Duodenal mucosa (tissue), 2 donors: ENCODE measurements around the gene YEATS4.
A peak's percentile ranks its signal among the peaks of the same experiment; 100 is the strongest.

Experiments used
- H3K27ac ChIP-seq: one replicate; pipeline ENCODE4 v1.7.0; 2013; ENCODE audit warnings: low read depth, low read length
- H3K27me3 ChIP-seq, 2 donors: one replicate each; pipeline ENCODE4 v1.7.0; 2013; ENCODE audit warnings: low read length in 2 of 2, control low read depth in 1 of 2; ENCODE audit not compliant: insufficient read depth in 2 of 2, control insufficient read depth in 1 of 2
- H3K36me3 ChIP-seq, 2 donors: one replicate each; pipeline ENCODE4 v1.7.0; 2013; ENCODE audit warnings: low read length in 2 of 2, control low read depth in 1 of 2; ENCODE audit not compliant: insufficient read depth in 2 of 2, control insufficient read depth in 1 of 2
- H3K4me1 ChIP-seq, 2 donors: one replicate each; pipeline ENCODE4 v1.7.0; 2013; ENCODE audit warnings: low read length in 2 of 2, control low read depth in 1 of 2; ENCODE audit not compliant: insufficient read depth in 2 of 2, control insufficient read depth in 1 of 2
- H3K4me3 ChIP-seq, 2 donors: one replicate each; pipeline ENCODE4 v1.7.0; 2013; ENCODE audit warnings: low read length in 2 of 2, low read depth in 1 of 2
- H3K9ac ChIP-seq, 2 donors: one replicate each; pipeline ENCODE4 v1.7.0; 2013; ENCODE audit warnings: low read length in 2 of 2, low read depth in 1 of 2
- H3K9me3 ChIP-seq, 2 donors: one replicate each; pipeline ENCODE4 v1.7.0; 2013; ENCODE audit warnings: low read length in 2 of 2, control low read depth in 1 of 2; ENCODE audit not compliant: control insufficient read depth in 1 of 2

Gene YEATS4

GRCh38 chr12:69351462-69352236 is 7.9 kb upstream of the YEATS4 start:
- H3K4me3 ChIP-seq, result no peak overlapping the region

DNA sequence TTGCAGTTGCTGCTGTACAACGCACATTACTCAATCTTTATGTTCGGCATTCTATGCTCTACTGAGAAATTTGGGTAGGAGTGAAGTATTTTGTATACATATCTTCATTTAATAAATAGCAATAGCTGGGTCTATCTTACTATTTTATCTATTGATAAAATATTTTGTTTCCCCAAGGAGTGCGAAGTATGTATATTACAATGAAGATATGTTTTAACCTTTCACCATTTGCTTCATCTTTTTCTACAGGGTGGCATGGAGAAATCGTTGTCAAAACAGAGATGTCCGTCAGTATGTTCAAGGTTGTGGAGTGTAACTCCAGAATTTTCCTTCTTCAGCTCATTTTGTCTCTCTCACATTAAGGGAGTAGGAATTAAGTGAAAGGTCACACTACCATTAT is 6.6 kb upstream of the YEATS4 start:
- Histone ChIP-seq H3K4me1 (peaks cover 0 to 4% of the 10 kb centered on the region in 2 donors), H3K27me3 (no peaks in the 10 kb centered on the region), H3K27ac (no peak overlapping the region), H3K4me3 (no peak overlapping the region), H3K9me3 (no peaks in the 10 kb centered on the region), H3K9ac (no peak overlapping the region), H3K36me3 (no peaks in the 10 kb centered on the region)

More at GRCh38 chr12:69351462-69352236, 7.9 kb upstream of the YEATS4 start:
- no peaks in the 10 kb centered on the region for H3K4me1 ChIP-seq
- H3K36me3 ChIP-seq, result no peaks in the 10 kb centered on the region
- H3K27ac ChIP-seq, result no peak overlapping the region
- no peak overlapping the region for H3K9ac ChIP-seq
- H3K9me3 ChIP-seq, result no peaks in the 10 kb centered on the region
- no peaks in the 10 kb centered on the region for H3K27me3 ChIP-seq

DNA sequence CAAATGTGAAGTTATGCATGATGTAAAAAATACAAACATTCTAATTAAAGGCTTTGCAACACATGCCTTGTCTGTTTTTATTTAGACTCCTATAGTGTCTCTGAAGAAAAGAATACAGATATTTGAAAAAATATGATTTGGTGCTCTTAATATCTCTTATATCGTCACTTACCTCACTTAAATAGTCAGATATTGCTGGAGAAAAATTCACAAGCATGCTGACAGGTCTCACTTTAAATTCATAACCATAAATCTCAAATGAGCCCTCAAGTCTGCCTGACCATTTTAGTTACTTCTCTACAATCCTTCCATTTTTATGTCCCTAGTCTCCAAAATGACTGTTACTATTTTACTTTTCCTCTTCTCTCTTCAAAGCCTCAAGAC is 5.4 kb upstream of the YEATS4 start:
- Histone ChIP-seq H3K27me3 (no peaks in the 10 kb centered on the region), H3K4me3 (no peak overlapping the region), H3K27ac (no peak overlapping the region), H3K4me1 (peaks cover 0 to 10% of the 10 kb centered on the region in 2 donors), H3K36me3 (no peaks in the 10 kb centered on the region), H3K9ac (no peak overlapping the region), H3K9me3 (no peaks in the 10 kb centered on the region)

GRCh38 chr12:69354556-69355187 is 4.9 kb upstream of the YEATS4 start:
- no peak overlapping the region for H3K4me3 ChIP-seq
- peaks cover 0 to 11% of the 10 kb centered on the region in 2 donors for H3K4me1 ChIP-seq
- no peaks in the 10 kb centered on the region for H3K9me3 ChIP-seq
- H3K27ac ChIP-seq, result no peak overlapping the region
- no peak overlapping the region for H3K9ac ChIP-seq
- H3K36me3 ChIP-seq, result no peaks in the 10 kb centered on the region
- no peaks in the 10 kb centered on the region for H3K27me3 ChIP-seq

DNA sequence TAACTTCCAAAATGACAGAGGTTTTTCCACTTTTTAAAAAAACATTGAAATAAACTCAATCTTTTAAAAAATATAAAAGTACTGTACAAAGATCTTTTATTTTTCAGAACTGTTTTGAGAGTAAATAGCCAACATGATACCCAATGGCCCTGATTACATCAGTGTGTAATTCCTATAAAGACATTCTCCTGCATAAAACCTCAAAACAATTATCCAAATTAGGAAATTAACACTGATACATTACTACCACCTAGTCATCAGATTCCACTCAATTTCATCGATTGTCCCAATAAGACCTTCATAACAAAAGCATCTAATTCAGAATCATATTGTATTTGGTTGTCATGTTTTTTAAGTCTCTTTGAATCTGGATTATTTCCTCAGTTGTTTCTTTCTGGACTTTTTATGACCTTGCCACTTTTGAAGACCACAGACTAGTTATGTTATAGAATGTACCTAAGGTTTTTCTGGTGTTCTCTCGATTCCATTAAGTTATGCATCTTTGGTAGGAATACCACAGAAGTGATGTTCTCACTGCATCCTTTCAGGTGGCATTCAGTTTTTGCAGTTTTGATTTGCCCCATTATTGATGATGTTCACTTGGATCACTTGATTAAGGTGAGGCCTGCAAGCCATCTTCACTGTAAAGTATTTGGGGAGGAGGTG is 4.0 kb upstream of the YEATS4 start:
- no peak overlapping the region for H3K27ac ChIP-seq
- H3K4me1 ChIP-seq, result peaks cover 5 to 11% of the 10 kb centered on the region in 2 donors
- H3K4me3 ChIP-seq, result no peak overlapping the region
- no peaks in the 10 kb centered on the region for H3K9me3 ChIP-seq
- no peaks in the 10 kb centered on the region for H3K27me3 ChIP-seq
- H3K9ac ChIP-seq, result no peak overlapping the region
- H3K36me3 ChIP-seq, result no peaks in the 10 kb centered on the region

DNA sequence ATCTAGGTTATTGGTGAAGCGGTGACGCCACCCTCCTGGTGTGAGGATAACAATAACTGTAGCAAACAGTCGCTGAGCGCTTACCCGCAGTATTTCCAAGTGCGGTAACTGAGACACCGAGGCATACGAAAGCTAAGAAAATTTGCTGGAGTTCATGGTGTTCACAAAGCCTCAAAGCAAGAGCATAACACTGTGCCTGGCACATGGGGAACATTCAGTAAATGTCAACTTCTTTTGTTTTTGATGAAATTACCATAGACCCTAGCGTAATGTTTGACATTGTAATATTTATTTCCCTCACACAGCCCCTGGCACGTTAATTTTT is 767 bp downstream of the YEATS4 start:
- Histone ChIP-seq H3K9ac (peak overlapping the region; percentile 63 to 87), H3K27ac (peak overlapping the region; percentile 97), H3K4me3 (peak overlapping the region; percentile 85 to 98), H3K9me3 (no peaks in the 10 kb centered on the region), H3K27me3 (no peaks in the 10 kb centered on the region), H3K36me3 (peaks cover 0 to 8% of the 10 kb centered on the region in 2 donors), H3K4me1 (peaks cover 5 to 11% of the 10 kb centered on the region in 2 donors)

DNA sequence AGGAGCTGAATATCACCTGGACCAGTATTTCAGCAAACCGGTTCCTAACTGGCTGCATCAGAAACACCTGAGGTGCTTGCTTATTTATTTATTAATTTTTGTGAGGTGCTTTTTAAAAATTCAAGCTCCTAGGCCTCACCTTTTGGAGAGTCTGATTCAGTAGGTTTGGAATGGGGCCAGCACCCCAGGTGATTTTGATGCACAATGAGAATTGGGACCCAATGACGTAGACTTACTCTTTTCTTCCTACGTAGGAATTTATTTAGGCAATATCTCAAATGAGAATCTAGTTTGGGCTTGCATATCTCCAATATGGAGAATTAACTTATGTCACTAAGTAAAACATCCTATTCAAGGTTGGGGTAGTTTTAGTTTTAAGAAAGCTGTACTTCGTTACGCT is 7.3 kb downstream of the YEATS4 start:
- no peak overlapping the region for H3K9ac ChIP-seq
- H3K27ac ChIP-seq, result no peak overlapping the region
- no peaks in the 10 kb centered on the region for H3K9me3 ChIP-seq
- no peaks in the 10 kb centered on the region for H3K4me1 ChIP-seq
- H3K4me3 ChIP-seq, result no peak overlapping the region
- no peaks in the 10 kb centered on the region for H3K27me3 ChIP-seq
- peaks cover 0 to 28% of the 10 kb centered on the region in 2 donors for H3K36me3 ChIP-seq

DNA sequence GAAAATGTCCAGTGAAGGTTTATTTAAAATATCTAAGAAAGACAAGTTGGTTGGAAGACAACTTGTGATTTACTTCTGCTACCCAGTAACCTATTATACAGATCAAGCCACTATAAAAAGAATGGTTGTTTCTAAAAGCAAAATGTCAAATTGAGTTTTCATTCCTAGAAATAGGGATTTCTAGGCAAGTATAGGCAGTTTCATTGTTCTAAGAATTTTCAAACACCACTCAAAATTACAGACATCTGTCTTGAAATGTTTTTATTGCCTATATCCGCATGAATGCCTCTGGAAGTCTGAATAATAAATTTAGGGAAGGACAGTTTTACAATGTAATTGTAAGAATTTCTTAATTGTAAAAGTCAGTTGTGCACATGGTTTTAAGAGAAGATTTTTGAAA is 8.6 kb downstream of the YEATS4 start:
- Histone ChIP-seq H3K27me3 (no peaks in the 10 kb centered on the region), H3K4me3 (no peak overlapping the region), H3K27ac (no peak overlapping the region), H3K4me1 (no peaks in the 10 kb centered on the region), H3K9ac (no peak overlapping the region), H3K36me3 (peaks cover 0 to 32% of the 10 kb centered on the region in 2 donors), H3K9me3 (no peaks in the 10 kb centered on the region)

- Histone ChIP-seq H3K9me3 (no peaks in the 10 kb centered on the region), H3K27ac (no peak overlapping the region), H3K4me3 (no peak overlapping the region), H3K36me3 (peaks cover 0 to 16% of the 10 kb centered on the region in 2 donors), H3K9ac (no peak overlapping the region), H3K4me1 (no peaks in the 10 kb centered on the region), H3K27me3 (no peaks in the 10 kb centered on the region)
These were observed 23.5 kb downstream of the YEATS4 start for GRCh38 chr12:69383074-69383473.

- Histone ChIP-seq H3K27ac (no peak overlapping the region), H3K4me3 (no peak overlapping the region), H3K4me1 (no peaks in the 10 kb centered on the region), H3K9ac (no peak overlapping the region), H3K9me3 (no peaks in the 10 kb centered on the region), H3K36me3 (peaks cover 0 to 12% of the 10 kb centered on the region in 2 donors), H3K27me3 (no peaks in the 10 kb centered on the region)
These were observed 25.5 kb downstream of the YEATS4 start for GRCh38 chr12:69385038-69385437.
